Measurements from ENCODE around the gene BEST1. TPM values are rescaled to one million over a fixed set of nuclear protein-coding genes. Genes with fewer than 3 reads are reported as not detected.
A peak's percentile ranks its signal among the peaks of the same experiment; 100 is the strongest.

BEST1 gene
- total RNA-seq (10 to 100 TPM in 1 of 7 donors, 1 to 10 TPM in 6; 1.0 to 17.8 (median 6.1) TPM), polyA plus RNA-seq (1 to 10 TPM; 3.5 to 4.0 TPM)
- long read RNA-seq, donor 1, partial matches to known transcripts, result 20 of 28 reads
- long read RNA-seq, donor 1, other reads (novel, unspliced or antisense), result 8 of 28 reads
- long read RNA-seq, donor 2, partial matches to known transcripts, result 3,733 of 3,803 reads
- long read RNA-seq, donor 2, other reads (novel, unspliced or antisense), result 70 of 3,803 reads
- long read RNA-seq, donor 3, partial matches to known transcripts, result 3 of 6 reads
- long read RNA-seq, donor 3, other reads (novel, unspliced or antisense), result 3 of 6 reads

DNA sequence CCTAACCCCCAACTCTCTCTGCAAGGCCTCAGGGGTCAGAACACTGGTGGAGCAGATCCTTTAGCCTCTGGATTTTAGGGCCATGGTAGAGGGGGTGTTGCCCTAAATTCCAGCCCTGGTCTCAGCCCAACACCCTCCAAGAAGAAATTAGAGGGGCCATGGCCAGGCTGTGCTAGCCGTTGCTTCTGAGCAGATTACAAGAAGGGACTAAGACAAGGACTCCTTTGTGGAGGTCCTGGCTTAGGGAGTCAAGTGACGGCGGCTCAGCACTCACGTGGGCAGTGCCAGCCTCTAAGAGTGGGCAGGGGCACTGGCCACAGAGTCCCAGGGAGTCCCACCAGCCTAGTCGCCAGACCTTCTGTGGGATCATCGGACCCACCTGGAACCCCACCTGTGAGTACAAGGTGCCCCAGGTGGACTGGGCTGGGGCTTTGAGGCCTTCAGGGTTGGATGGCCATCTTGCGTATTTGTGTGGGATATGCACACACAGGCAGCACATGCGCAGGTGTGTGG lies at the start of gene BEST1:
TSS of gene BEST1 (plus strand) at position 317 of the 513 bp plus-strand sequence. CDS start 1,456 bp downstream, outside the sequence.
- intact Hi-C loops (cut with DNase I), result loop anchor here in 2 of 4 donors (10.0 kb wide), 1 partner anchor 135 kb away; no protein-coding TSS in a partner anchor
- Histone ChIP-seq H3K9me3 (no peaks in the 10 kb centered on the region), H3K4me1 (ENCODE audit: insufficient read depth) (peaks cover 12% of the 10 kb centered on the region), H3K27ac (peak within 1 kb of the TSS; percentile 41 to 75), H3K27me3 (no peaks in the 10 kb centered on the region), H3K4me3 (no peak within 1 kb of the TSS), H3K36me3 (no peaks in the 10 kb centered on the region)
- whole genome bisulfite sequencing, 3 donors, result 84 to 94% (median 88%) methylated on average over 8 of the region's 8 CpGs
- DNase-seq, result peak in 2 of 5 donors; percentile 29 to 39
- TF ChIP-seq POLR2A (IDR thresholded peaks at IDR 0.05), result no peak
- TF ChIP-seq, protein P1, sequence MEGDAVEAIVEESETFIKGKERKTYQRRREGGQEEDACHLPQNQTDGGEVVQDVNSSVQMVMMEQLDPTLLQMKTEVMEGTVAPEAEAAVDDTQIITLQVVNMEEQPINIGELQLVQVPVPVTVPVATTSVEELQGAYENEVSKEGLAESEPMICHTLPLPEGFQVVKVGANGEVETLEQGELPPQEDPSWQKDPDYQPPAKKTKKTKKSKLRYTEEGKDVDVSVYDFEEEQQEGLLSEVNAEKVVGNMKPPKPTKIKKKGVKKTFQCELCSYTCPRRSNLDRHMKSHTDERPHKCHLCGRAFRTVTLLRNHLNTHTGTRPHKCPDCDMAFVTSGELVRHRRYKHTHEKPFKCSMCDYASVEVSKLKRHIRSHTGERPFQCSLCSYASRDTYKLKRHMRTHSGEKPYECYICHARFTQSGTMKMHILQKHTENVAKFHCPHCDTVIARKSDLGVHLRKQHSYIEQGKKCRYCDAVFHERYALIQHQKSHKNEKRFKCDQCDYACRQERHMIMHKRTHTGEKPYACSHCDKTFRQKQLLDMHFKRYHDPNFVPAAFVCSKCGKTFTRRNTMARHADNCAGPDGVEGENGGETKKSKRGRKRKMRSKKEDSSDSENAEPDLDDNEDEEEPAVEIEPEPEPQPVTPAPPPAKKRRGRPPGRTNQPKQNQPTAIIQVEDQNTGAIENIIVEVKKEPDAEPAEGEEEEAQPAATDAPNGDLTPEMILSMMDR (IDR thresholded peaks at IDR 0.05), result no peak
- no peak for TF ChIP-seq EP300 (IDR thresholded peaks at IDR 0.05)

DNA sequence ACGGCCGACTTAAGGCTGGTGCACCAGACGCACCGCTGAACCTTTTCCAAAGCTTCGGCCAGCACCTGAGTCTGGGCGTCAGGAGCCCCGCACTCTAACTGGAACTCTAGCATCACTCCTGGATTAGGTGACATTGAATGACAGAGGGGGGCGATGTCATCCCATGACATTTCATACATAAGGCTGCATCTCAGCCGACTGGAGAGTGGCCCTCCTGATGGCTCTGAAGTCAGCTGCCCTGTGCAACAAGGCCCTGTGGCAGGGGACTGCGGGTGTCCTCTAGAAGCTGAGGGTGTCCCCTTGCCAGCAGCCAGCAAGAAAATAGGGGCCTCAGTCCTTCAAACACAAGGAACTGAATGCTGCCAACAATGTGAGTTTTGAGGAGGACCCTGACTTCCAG lies 48.8 kb upstream of the BEST1 start:
- 82 to 88% (median 85%) methylated on average over 10 of the region's 10 CpGs for WGBS, 3 donors
- TF ChIP-seq POLR2A (IDR thresholded peaks at IDR 0.05) (no peak), EP300 (IDR thresholded peaks at IDR 0.05) (no peak)
- TF ChIP-seq, protein P1 (IDR thresholded peaks at IDR 0.05), result no peak
- no peaks in the 10 kb centered on the region for H3K9me3 ChIP-seq
- H3K4me3 ChIP-seq, result no peak overlapping the region
- H3K27me3 ChIP-seq, result no peaks in the 10 kb centered on the region
- intact Hi-C loops (cut with DNase I), result no loop called here
- no peak overlapping the region for H3K27ac ChIP-seq
- H3K36me3 ChIP-seq, result no peaks in the 10 kb centered on the region
- peaks cover 3% of the 10 kb centered on the region for H3K4me1 ChIP-seq (ENCODE audit: insufficient read depth)
- DNase-seq, result no peak

DNA sequence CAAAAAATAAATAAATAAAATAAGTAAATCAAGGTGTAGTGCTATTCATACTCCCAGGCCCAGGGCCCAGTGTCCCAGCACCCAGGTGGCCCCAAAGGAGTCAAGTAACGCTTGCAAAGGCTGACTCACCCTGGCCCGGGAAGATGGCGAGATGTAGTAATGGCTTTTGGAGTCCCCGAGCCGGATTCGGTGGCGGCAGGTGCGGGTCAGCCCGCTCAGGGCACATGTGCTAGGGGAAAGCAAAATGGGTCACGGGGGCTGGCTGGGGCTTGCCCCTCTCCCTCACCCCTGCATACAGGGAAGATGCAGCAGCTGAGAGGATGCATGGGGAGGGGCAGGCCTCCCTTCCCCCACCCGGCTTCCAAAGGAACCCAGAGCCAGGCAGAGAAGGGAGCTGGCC lies 47.8 kb upstream of the BEST1 start:
- no peaks in the 10 kb centered on the region for H3K9me3 ChIP-seq
- 88 to 89% (median 88%) methylated on average over 11 of the region's 11 CpGs for WGBS, 3 donors
- H3K36me3 ChIP-seq, result no peaks in the 10 kb centered on the region
- H3K4me3 ChIP-seq, result no peak overlapping the region
- intact Hi-C loops (cut with DNase I), result no loop called here
- H3K4me1 ChIP-seq (ENCODE audit: insufficient read depth), result peaks cover 3% of the 10 kb centered on the region
- no peak for DNase-seq
- TF ChIP-seq, protein P1 (IDR thresholded peaks at IDR 0.05), result no peak
- TF ChIP-seq POLR2A (IDR thresholded peaks at IDR 0.05), result no peak
- no peak overlapping the region for H3K27ac ChIP-seq
- no peaks in the 10 kb centered on the region for H3K27me3 ChIP-seq

DNA sequence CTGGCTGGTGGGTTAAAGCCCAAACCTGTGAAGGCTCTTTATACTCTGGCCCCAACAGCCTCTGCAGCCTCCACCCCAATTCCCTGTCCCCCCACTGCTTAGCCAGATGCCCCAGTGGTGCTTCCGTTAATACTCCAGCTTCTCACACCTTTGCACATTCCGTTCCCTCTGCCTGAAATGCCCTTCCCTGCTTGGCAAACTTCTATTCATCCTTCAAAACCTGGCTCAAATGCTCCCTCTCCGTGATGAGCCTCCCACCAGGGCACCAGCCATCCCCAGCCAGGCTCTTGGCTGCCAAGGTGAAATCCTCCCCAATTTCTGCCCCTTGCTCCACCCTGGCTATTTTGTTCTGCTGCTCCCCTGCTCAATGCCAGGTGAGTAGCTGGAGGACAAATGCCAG lies 46.3 kb upstream of the BEST1 start:
- Histone ChIP-seq H3K27ac (no peak overlapping the region), H3K27me3 (no peaks in the 10 kb centered on the region), H3K4me3 (no peak overlapping the region), H3K4me1 (ENCODE audit: insufficient read depth) (peaks cover 7% of the 10 kb centered on the region), H3K9me3 (no peaks in the 10 kb centered on the region), H3K36me3 (no peaks in the 10 kb centered on the region)
- no peak for TF ChIP-seq POLR2A (IDR thresholded peaks at IDR 0.05)
- no peak for TF ChIP-seq EP300 (IDR thresholded peaks at IDR 0.05)
- TF ChIP-seq, protein P1 (IDR thresholded peaks at IDR 0.05), result no peak
- no peak for DNase-seq
- WGBS, 3 donors, result 92 to 96% (median 94%) methylated on average over 3 of the region's 3 CpGs
- intact Hi-C loops (cut with DNase I), result no loop called here
